IMR-90 (cell line): ENCODE measurements around the gene RNU6-9. TPM values are rescaled to one million over a fixed set of nuclear protein-coding genes. Genes with fewer than 3 reads are reported as not detected.
A peak's percentile ranks its signal among the peaks of the same experiment; 100 is the strongest.

Source experiments
- ATAC-seq: fragments of 200-7000 bp; cut with Tn5 transposase; 2 replicates; pipeline ENCODE4 v1.9.1; 2020; ENCODE audit warnings: low read depth, mild to moderate bottlenecking, moderate library complexity
- BruUV-seq: library from RNA; stranded (reverse); fragments of 400-500 nt; replicated peaks from 2 replicates; lab custom pipeline; 2021; lab: Mats Ljungman, UMichigan
- CTCF ChIA-PET: fragments of 300-600 bp; formaldehyde crosslinking; extraction: SDS; loops from one replicate; lab custom pipeline; 2021; ENCODE audit warnings: antibody characterized with exemption; lab: Yijun Ruan, JAX
- POLR2A ChIA-PET: fragments of 300-600 bp; sonication (Branson Sonifier 250); formaldehyde crosslinking; loops from one replicate; lab custom pipeline; 2022; ENCODE audit warnings: antibody characterized with exemption; ENCODE audit not compliant: unreplicated experiment; lab: Charles Lee
- DNase-seq: peaks from one replicate; pipeline ENCODE4 v3.0.0; 2013
- H2AFZ ChIP-seq: replicated peaks from 2 replicates; pipeline ENCODE3; 2013; ENCODE audit warnings: low read length, mild to moderate bottlenecking; ENCODE audit not compliant: poor library complexity
- H2AK5ac ChIP-seq: 2 replicates; pipeline ENCODE4 v1.6.1; 2013; ENCODE audit warnings: low read depth, low read length, inconsistent platforms
- H2AK9ac ChIP-seq: replicated peaks from 2 replicates; pipeline ENCODE3; 2013; ENCODE audit warnings: mild to moderate bottlenecking, low read depth, low read length, moderate library complexity; ENCODE audit not compliant: poor library complexity
- H2BK120ac ChIP-seq: 2 replicates; pipeline ENCODE4 v1.6.1; 2013; ENCODE audit warnings: low read depth, low read length, inconsistent platforms
- H2BK15ac ChIP-seq: 3 replicates; pipeline ENCODE4 v1.6.1; 2013; ENCODE audit warnings: low read depth, low read length, inconsistent platforms
- H2BK20ac ChIP-seq: 2 replicates; pipeline ENCODE4 v1.6.1; 2013; ENCODE audit warnings: low read depth, mild to moderate bottlenecking, inconsistent platforms, low read length, moderate library complexity
- H2BK5ac ChIP-seq: 2 replicates; pipeline ENCODE4 v1.6.1; 2013; ENCODE audit warnings: mild to moderate bottlenecking, low read depth, low read length, inconsistent platforms; ENCODE audit not compliant: poor library complexity, severe bottlenecking
- H3K14ac ChIP-seq: replicated peaks from 2 replicates; pipeline ENCODE4 v1.6.1; 2013; ENCODE audit warnings: low read depth, low read length, inconsistent platforms
- H3K18ac ChIP-seq: 2 replicates; pipeline ENCODE4 v1.6.1; 2013; ENCODE audit warnings: low read depth, low read length, control low read depth
- H3K23ac ChIP-seq: 2 replicates; pipeline ENCODE4 v1.6.1; 2013; ENCODE audit warnings: low read depth, low read length, inconsistent platforms
- H3K27ac ChIP-seq: 2 replicates; pipeline ENCODE4 v1.5.1; 2013; ENCODE audit warnings: mild to moderate bottlenecking, control low read depth, low read length; ENCODE audit not compliant: insufficient read depth
- H3K27me3 ChIP-seq: 2 replicates; pipeline ENCODE4 v1.6.1; 2013; ENCODE audit warnings: low read length; ENCODE audit not compliant: control insufficient read depth, insufficient read depth
- H3K36me3 ChIP-seq: 2 replicates; pipeline ENCODE4 v1.6.1; 2013; ENCODE audit warnings: low read length, mixed read lengths; ENCODE audit not compliant: control insufficient read depth, insufficient read depth
- H3K4ac ChIP-seq: 2 replicates; pipeline ENCODE4 v1.6.1; 2013; ENCODE audit warnings: low read depth, low read length, inconsistent platforms
- H3K4me1 ChIP-seq: 2 replicates; pipeline ENCODE4 v1.6.1; 2013; ENCODE audit warnings: low read length, mixed read lengths; ENCODE audit not compliant: control insufficient read depth, insufficient read depth
- H3K4me2 ChIP-seq: 2 replicates; pipeline ENCODE4 v1.6.1; 2013; ENCODE audit warnings: low read depth, mild to moderate bottlenecking, control low read depth, low read length, moderate library complexity
- H3K4me3 ChIP-seq: 2 replicates; pipeline ENCODE4 v1.5.1; 2013; ENCODE audit warnings: low read depth, mild to moderate bottlenecking, control low read depth, low read length, moderate library complexity; ENCODE audit not compliant: insufficient read depth
- H3K56ac ChIP-seq: 2 replicates; pipeline ENCODE4 v1.6.1; 2013; ENCODE audit warnings: low read length, inconsistent platforms; ENCODE audit not compliant: insufficient read depth; ENCODE audit errors: extremely low read depth
- H3K79me1 ChIP-seq, 2 experiments: 2 replicates each; pipeline ENCODE4 v1.6.1; 2013; ENCODE audit warnings: low read length in 2 of 2, inconsistent platforms in 1 of 2, low read depth in 1 of 2
- H3K9ac ChIP-seq: 2 replicates; pipeline ENCODE4 v1.6.1; 2013; ENCODE audit warnings: low read depth, low read length, control low read depth
- H3K9me1 ChIP-seq: 2 replicates; pipeline ENCODE4 v1.6.1; 2013; ENCODE audit warnings: low read length, inconsistent platforms; ENCODE audit not compliant: insufficient read depth
- H3K9me3 ChIP-seq: 2 replicates; pipeline ENCODE4 v1.6.1; 2013; ENCODE audit warnings: low read length; ENCODE audit not compliant: control insufficient read depth, insufficient read depth
- H4K20me1 ChIP-seq: 2 replicates; pipeline ENCODE4 v1.6.1; 2013; ENCODE audit warnings: low read length, inconsistent platforms; ENCODE audit not compliant: insufficient read depth
- H4K5ac ChIP-seq: 2 replicates; pipeline ENCODE4 v1.6.1; 2013; ENCODE audit warnings: mild to moderate bottlenecking, low read depth, low read length, control low read depth
- H4K8ac ChIP-seq, 2 experiments: 2 replicates each; pipeline ENCODE4 v1.6.1; 2013; ENCODE audit warnings: low read depth in 2 of 2, low read length in 2 of 2, control low read depth in 1 of 2, inconsistent platforms in 1 of 2
- H4K91ac ChIP-seq: 2 replicates; pipeline ENCODE4 v1.6.1; 2013; ENCODE audit warnings: low read depth, low read length, inconsistent platforms; ENCODE audit not compliant: insufficient read depth
- BHLHE40 ChIP-seq: fragments of 150-350 bp; IDR thresholded peaks from 2 replicates; pipeline ENCODE4 v1.6.1; 2016; ENCODE audit warnings: mild to moderate bottlenecking, low read depth, low read length
- CEBPB ChIP-seq: IDR thresholded peaks from 2 replicates; pipeline ENCODE4 v1.6.1; 2012; ENCODE audit warnings: low read depth, low read length, improper control_type of control experiment
- FOS ChIP-seq: fragments of 150-350 bp; IDR thresholded peaks from 2 replicates; pipeline ENCODE4 v1.6.1; 2016; ENCODE audit warnings: low read depth, low read length
- MAFK ChIP-seq: IDR thresholded peaks from 2 replicates; pipeline ENCODE4 v1.6.1; 2012; ENCODE audit warnings: low read depth, low read length, improper control_type of control experiment
- POLR2A ChIP-seq: IDR thresholded peaks from 2 replicates; pipeline ENCODE4 v1.6.1; 2012; ENCODE audit warnings: mild to moderate bottlenecking, low read depth, low read length
- RAD21 ChIP-seq: IDR thresholded peaks from 2 replicates; pipeline ENCODE4 v1.6.1; 2012; ENCODE audit warnings: low read length, improper control_type of control experiment
- WGBS, 2 experiments: methylation state at CpG; one replicate each; pipeline versions ENCODE4 v1.1.5 to v1.1.7; 2013; ENCODE audit warnings: missing lambda C conversion rate in 2 of 2; ENCODE audit not compliant: insufficient read length in 1 of 2; ENCODE audit errors: extremely low coverage in 2 of 2; 5-methylcytosine and 5-hydroxymethylcytosine counted together
- dilution Hi-C: fragments of 300-500 bp; cut with HindIII; formaldehyde crosslinking; loops from one replicate; pipeline ENCODE4 v1.14.3; 2018; ENCODE audit warnings: low sequenced_read_pairs; ENCODE audit not compliant: unreplicated experiment
- in situ Hi-C: fragments of 300-500 bp; cut with MboI; formaldehyde crosslinking; loops from 3 replicates; pipeline ENCODE4 v1.14.3; 2019; ENCODE audit warnings: low sequenced_read_pairs, inconsistent platforms, mixed read lengths
- intact Hi-C: fragments of 100-400 bp; cut with micrococcal nuclease; formaldehyde crosslinking; loops from 2 replicates; pipeline ENCODE4 v1.10.0; 2022
- polyA plus RNA-seq, 3 experiments: library from polyadenylated mRNA; depleted of rRNA; stranded (reverse); fragments of >200 nt; gene quantifications; 2 replicates each; pipeline ENCODE4 v1.2.3, GENCODE V29; 2012; ENCODE audit warnings: low replicate concordance in 1 of 3
- total RNA-seq: library from RNA; depleted of rRNA; stranded (reverse); fragments of >200 nt; gene quantifications from 2 replicates; pipeline ENCODE4 v1.2.3, GENCODE V29; 2012
- TF ChIP-seq, protein P1 (sequence below): fragments of 150-350 bp; IDR thresholded peaks from 2 replicates; pipeline ENCODE4 v1.6.1; 2016; ENCODE audit warnings: low read depth, mild to moderate bottlenecking, low read length, moderate library complexity, borderline replicate concordance

RNU6-9 gene
- total and polyA plus RNA-seq, 2 of the 4 experiments (the other 2 are of a cell fraction) = not detected

DNA sequence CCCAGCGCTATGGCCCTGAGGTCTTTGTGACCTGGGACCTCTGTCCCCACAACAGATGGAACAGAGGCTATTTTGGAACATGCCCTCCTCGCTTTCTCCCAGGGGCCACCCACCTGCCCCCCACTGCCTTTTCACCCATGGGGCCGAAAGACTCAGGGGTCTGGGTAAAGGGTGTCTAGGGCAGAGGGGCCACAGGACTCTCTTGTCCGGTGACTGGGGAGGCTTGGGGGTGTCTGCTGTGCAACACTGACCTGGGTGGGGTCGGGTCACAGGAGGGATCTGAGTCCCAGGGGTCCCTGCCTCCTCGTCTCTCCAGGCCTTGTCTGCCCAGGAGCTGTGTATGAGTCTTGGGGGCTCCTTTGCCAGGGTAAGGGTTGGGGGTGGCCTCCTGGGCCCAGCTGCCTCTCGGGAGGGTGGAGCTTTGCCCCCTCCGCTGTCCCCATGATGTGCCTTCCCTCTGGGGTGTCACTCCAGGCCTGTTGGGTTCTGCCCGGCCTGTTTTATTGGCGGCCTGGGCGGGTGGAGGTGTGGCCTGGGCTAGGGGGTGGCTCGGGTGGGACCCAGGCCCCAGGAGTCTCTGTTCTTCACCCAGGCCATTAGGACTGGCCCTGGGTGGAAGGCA, 34.6 kb downstream of the RNU6-9 start:
- peak overlapping the region; percentile 92 for H3K14ac ChIP-seq
- peak overlapping the region; percentile 96 for H3K4me3 ChIP-seq
- H4K20me1 ChIP-seq = peaks cover 13% of the 10 kb centered on the region
- peak overlapping the region; percentile 56; the same call in 1 of the 2 replicates for H3K23ac ChIP-seq
- peak overlapping the region; percentile 97 for H3K27ac ChIP-seq
- no peak overlapping the region for H3K56ac ChIP-seq
- H4K8ac ChIP-seq = peak overlapping the region; percentile 36 to 45; a peak in 3 of 4 replicates
- H2BK5ac ChIP-seq = peak overlapping the region; percentile 14
- H3K9ac ChIP-seq = peak overlapping the region; percentile 98
- peaks cover 35% of the 10 kb centered on the region for H3K36me3 ChIP-seq
- DNase-seq (no peak), ATAC-seq (no peak)
- peak overlapping the region; percentile 84 for H3K4ac ChIP-seq
- intact Hi-C loops = loop anchor here (2.0 kb wide), 1 partner anchor 313 kb away; the partner anchor contains the start of gene ATP5F1D
- H2BK15ac ChIP-seq = no peak overlapping the region; the same call in 2 of the 3 replicates
- no peaks in the 10 kb centered on the region; the same call in 1 of the 2 replicates for H3K9me1 ChIP-seq
- H4K91ac ChIP-seq = peak overlapping the region; percentile 74
- in situ Hi-C loops = no loop called here
- no peak overlapping the region for H2BK20ac ChIP-seq
- H3K4me1 ChIP-seq = peaks cover 16% of the 10 kb centered on the region
- POLR2A ChIA-PET = no interaction called here
- no peak overlapping the region; the same call in 1 of the 2 replicates for H4K5ac ChIP-seq
- H2AK5ac ChIP-seq = peak overlapping the region; percentile 92
- BruUV-seq = no TSS peak
- H2AFZ ChIP-seq = no peak overlapping the region
- H3K18ac ChIP-seq = no peak overlapping the region; the same call in 1 of the 2 replicates
- dilution Hi-C loops = no loop called here
- H3K4me2 ChIP-seq = peak overlapping the region; percentile 56
- H3K79me1 ChIP-seq = peaks cover 7 to 49% of the 10 kb centered on the region in 2 experiments
- WGBS, 2 experiments = no CpG with 5 or more reads among the region's 12 CpGs
- peak overlapping the region; percentile 85 for H2AK9ac ChIP-seq
- peak overlapping the region; percentile 2 for H2BK120ac ChIP-seq
- H3K9me3 ChIP-seq = no peaks in the 10 kb centered on the region
- H3K27me3 ChIP-seq = no peaks in the 10 kb centered on the region
- CTCF ChIA-PET = interaction anchor here (1.2 kb wide), 1 partner anchor 56 kb away, joined by 3 read pairs; no protein-coding TSS in a partner anchor
- TF ChIP-seq BHLHE40 (no peak), RAD21 (no peak), POLR2A (no peak), FOS (no peak), CEBPB (no peak), MAFK (no peak)
- TF ChIP-seq, protein P1, sequence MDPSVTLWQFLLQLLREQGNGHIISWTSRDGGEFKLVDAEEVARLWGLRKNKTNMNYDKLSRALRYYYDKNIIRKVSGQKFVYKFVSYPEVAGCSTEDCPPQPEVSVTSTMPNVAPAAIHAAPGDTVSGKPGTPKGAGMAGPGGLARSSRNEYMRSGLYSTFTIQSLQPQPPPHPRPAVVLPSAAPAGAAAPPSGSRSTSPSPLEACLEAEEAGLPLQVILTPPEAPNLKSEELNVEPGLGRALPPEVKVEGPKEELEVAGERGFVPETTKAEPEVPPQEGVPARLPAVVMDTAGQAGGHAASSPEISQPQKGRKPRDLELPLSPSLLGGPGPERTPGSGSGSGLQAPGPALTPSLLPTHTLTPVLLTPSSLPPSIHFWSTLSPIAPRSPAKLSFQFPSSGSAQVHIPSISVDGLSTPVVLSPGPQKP = no peak
